Measurements from ENCODE around the gene DNAH2. TPM values are rescaled to one million over a fixed set of nuclear protein-coding genes. Genes with fewer than 3 reads are reported as not detected.

Gene DNAH2
- total RNA-seq, 2 donors from 2014 or later = 0.09 to 4.9 TPM

DNA sequence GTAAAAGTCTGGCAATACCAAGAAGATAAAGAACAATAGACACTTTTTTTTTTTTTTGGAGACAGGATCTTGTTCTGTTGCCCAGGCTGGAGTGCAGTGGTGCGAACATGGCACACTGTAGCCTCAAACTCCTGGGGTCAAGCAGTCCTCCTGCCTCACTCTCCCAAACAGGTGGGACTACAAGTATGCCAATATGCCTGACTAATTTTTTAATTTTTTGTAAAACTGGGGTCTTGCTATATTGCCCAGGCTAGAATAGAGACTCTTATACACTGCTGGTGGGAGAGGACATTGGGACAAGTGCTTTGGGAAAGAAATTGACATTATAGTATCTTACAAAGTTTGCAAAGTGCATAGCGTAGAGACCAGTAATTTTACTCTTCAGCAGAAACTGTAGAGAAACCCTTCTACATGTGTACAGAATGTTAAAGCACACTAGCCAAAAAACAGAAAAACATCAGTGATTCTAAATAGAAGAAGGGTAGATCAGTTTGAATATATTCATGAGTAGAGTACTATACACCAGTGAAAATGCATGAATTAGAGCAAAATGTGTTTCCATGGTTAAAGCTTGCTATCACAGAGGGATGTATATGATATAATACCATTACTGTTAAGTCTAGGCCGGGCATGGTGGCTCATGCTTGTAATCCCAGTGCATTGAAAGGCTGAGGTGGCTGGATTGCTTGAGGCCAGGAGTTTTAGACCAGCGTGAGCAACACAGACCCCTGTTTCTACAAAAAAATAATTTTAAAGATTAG, 19.5 kb upstream of the DNAH2 start:
- TF ChIP-seq, protein P1, sequence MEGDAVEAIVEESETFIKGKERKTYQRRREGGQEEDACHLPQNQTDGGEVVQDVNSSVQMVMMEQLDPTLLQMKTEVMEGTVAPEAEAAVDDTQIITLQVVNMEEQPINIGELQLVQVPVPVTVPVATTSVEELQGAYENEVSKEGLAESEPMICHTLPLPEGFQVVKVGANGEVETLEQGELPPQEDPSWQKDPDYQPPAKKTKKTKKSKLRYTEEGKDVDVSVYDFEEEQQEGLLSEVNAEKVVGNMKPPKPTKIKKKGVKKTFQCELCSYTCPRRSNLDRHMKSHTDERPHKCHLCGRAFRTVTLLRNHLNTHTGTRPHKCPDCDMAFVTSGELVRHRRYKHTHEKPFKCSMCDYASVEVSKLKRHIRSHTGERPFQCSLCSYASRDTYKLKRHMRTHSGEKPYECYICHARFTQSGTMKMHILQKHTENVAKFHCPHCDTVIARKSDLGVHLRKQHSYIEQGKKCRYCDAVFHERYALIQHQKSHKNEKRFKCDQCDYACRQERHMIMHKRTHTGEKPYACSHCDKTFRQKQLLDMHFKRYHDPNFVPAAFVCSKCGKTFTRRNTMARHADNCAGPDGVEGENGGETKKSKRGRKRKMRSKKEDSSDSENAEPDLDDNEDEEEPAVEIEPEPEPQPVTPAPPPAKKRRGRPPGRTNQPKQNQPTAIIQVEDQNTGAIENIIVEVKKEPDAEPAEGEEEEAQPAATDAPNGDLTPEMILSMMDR (IDR thresholded peaks at IDR 0.05) = no peak
- TF ChIP-seq POLR2AphosphoS5 (IDR thresholded peaks at IDR 0.05) (no peak), POLR2A (IDR thresholded peaks at IDR 0.05) (no peak)
- intact Hi-C loops (cut with DNase I) = no loop called here
- DNase-seq (ENCODE audit: low spot score) = no peak
- no peaks in the 10 kb centered on the region for H3K4me1 ChIP-seq (replicated peaks)
- H3K9me3 ChIP-seq = no peaks in the 10 kb centered on the region
- H3K36me3 ChIP-seq = peaks cover 0 to 7% of the 10 kb centered on the region in 2 donors
- no peak overlapping the region for H3K4me3 ChIP-seq
- no peak overlapping the region for H3K27ac ChIP-seq
- no peaks in the 10 kb centered on the region for H3K27me3 ChIP-seq (replicated peaks; ENCODE audit: insufficient read depth)
- WGBS = 99% methylated on average over 4 of the region's 4 CpGs

DNA sequence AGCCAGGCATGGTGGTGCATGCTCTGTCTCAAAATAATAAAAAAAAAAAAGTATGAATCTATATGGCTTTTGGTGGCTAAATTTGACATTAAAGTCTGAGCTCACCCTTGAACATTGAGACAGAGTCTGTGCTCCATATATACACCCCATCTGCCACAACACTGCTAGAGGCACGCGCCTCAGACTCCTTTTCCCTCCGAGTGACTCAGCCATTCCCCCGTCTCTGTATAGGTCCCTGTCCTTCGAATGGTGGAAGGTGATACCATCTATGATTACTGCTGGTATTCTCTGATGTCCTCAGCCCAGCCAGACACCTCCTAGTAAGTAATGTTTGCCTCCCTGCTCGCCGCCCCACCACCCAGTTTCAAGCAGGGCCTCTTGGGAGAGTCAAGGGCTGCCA, 17.0 kb upstream of the DNAH2 start:
- Histone ChIP-seq H3K4me1 (replicated peaks) (peaks cover 5% of the 10 kb centered on the region), H3K4me3 (no peak overlapping the region), H3K36me3 (peaks cover 0 to 7% of the 10 kb centered on the region in 2 donors), H3K27ac (no peak overlapping the region), H3K27me3 (replicated peaks; ENCODE audit: insufficient read depth) (no peaks in the 10 kb centered on the region), H3K9me3 (no peaks in the 10 kb centered on the region)
- no peak for DNase-seq (ENCODE audit: low spot score)
- intact Hi-C loops (cut with DNase I) = no loop called here
- TF ChIP-seq, protein P1 (IDR thresholded peaks at IDR 0.05) = no peak
- TF ChIP-seq POLR2A (IDR thresholded peaks at IDR 0.05) (no peak), POLR2AphosphoS5 (IDR thresholded peaks at IDR 0.05) (no peak)
- WGBS = 93% methylated on average over 7 of the region's 7 CpGs

DNA sequence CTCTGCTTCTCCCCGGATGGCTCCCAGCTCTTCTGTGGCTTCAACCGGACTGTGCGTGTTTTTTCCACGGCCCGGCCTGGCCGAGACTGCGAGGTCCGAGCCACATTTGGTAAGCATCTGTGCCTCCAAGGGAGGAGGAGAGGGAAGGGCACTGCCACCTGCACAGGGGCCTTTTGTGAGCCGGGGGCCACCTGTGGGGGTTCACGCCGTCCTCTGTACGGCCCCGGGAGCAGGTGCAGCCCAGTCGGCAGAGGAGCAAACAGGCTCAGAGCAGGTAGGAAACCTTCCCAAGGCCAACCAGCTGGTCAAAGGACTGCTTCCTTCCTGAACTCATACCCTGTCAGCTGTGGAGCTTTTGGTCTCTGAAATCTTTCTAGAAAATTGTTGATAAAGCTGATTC, 15.9 kb upstream of the DNAH2 start:
- Histone ChIP-seq H3K4me1 (replicated peaks) (peaks cover 7% of the 10 kb centered on the region), H3K36me3 (peaks cover 0 to 7% of the 10 kb centered on the region in 2 donors), H3K27ac (no peak overlapping the region), H3K9me3 (no peaks in the 10 kb centered on the region), H3K4me3 (no peak overlapping the region), H3K27me3 (replicated peaks; ENCODE audit: insufficient read depth) (no peaks in the 10 kb centered on the region)
- 93% methylated on average over 14 of the region's 14 CpGs for WGBS
- TF ChIP-seq, protein P1 (IDR thresholded peaks at IDR 0.05) = no peak
- TF ChIP-seq POLR2A (IDR thresholded peaks at IDR 0.05) (no peak), POLR2AphosphoS5 (IDR thresholded peaks at IDR 0.05) (no peak)
- no peak for DNase-seq (ENCODE audit: low spot score)
- intact Hi-C loops (cut with DNase I) = no loop called here

DNA sequence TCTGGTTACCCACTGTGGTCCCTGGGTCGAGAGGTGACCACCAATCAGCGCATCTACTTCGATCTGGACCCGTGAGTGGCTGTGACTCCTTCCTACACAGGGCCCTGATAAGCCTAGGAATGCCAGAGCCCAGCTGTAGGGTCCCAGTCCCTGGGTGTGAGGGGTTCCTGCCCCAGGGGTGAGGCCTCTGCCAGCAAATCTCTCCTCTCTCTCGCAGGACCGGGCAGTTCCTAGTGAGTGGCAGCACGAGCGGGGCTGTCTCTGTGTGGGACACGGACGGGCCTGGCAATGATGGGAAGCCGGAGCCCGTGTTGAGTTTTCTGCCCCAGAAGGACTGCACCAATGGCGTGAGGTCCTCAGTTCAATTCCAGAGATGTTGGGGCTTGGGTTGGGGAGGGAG, 14.8 kb upstream of the DNAH2 start:
- H3K4me1 ChIP-seq (replicated peaks) = peaks cover 7% of the 10 kb centered on the region
- H3K4me3 ChIP-seq = no peak overlapping the region
- intact Hi-C loops (cut with DNase I) = no loop called here
- H3K9me3 ChIP-seq = no peaks in the 10 kb centered on the region
- 89% methylated on average over 13 of the region's 13 CpGs for WGBS
- DNase-seq (ENCODE audit: low spot score) = no peak
- H3K27ac ChIP-seq = no peak overlapping the region
- TF ChIP-seq POLR2A (IDR thresholded peaks at IDR 0.05) = no peak
- TF ChIP-seq, protein P1 (IDR thresholded peaks at IDR 0.05) = no peak
- H3K36me3 ChIP-seq = peaks cover 0 to 7% of the 10 kb centered on the region in 2 donors
- no peaks in the 10 kb centered on the region for H3K27me3 ChIP-seq (replicated peaks; ENCODE audit: insufficient read depth)

All from prostate gland (tissue), 2 donors.